ENCODE results near the gene RBP3. TPM values are rescaled to one million over a fixed set of nuclear protein-coding genes. Genes with fewer than 3 reads are reported as not detected.

RBP3 gene
- total RNA-seq, 1 experiment from 2014 or later, result not detected

DNA sequence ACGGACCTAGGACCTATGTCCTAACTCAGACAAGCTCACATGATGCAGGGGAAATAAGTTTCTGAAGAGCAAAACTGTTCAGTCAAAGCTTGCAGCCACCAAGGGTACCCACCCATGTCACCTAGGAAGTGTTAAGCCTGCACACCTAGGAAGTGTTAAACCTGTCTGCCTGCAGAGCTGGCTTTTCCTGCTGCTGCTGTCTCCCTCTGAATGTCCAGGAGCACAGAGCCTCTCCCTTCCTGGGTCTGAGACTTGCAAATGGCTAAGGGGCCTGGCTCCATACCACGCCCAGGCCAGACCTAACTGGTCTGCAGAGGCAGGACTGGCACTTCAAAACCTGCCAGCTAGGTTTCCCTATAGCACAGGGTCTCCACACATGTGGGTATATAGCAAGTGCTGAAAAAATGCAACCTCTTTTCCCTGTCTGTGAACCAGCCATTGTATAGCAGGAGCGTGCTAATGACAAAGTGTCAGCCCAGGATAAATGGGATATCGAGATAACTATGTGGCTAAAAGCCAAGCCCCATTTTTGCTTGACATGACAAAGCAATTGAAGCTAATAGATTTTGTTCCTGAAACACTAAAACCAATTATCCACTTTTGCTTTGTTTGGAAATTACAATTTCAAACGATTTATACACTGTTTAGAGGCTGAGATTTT is 24.4 kb upstream of the RBP3 start:
- Histone ChIP-seq H3K36me3 (ENCODE audit: control insufficient read depth in 1 of 2, insufficient read depth in 2 of 2, low read length in 2 of 2) (no peaks in the 10 kb centered on the region), H2AFZ (ENCODE audit: low read depth, low read length, poor library complexity, severe bottlenecking) (no peak overlapping the region), H3K9me2 (ENCODE audit: insufficient read depth) (no peaks in the 10 kb centered on the region), H3K27me3 (ENCODE audit: insufficient read depth, low read length) (no peaks in the 10 kb centered on the region), H3K4me3 (replicated peaks in 1 of 2; ENCODE audit: low read depth in 1 of 2, low read length in 2 of 2) (no peak overlapping the region), H3K4me1 (ENCODE audit: control insufficient read depth in 1 of 2, insufficient read depth in 2 of 2, low read length in 2 of 2) (peaks cover 4 to 12% of the 10 kb centered on the region in 2 experiments; a peak in 2 of 4 replicates), H3K27ac (ENCODE audit: low read depth, low read length) (no peak overlapping the region), H3K79me2 (ENCODE audit: insufficient read depth, low read length) (no peaks in the 10 kb centered on the region), H3K9me3 (ENCODE audit: control insufficient read depth in 1 of 2, insufficient read depth in 1 of 2, low read depth in 1 of 2, low read length in 2 of 2) (no peaks in the 10 kb centered on the region), H3K9ac (ENCODE audit: low read length) (no peak overlapping the region), H3K4me2 (ENCODE audit: low read length) (no peak overlapping the region), H4K20me1 (ENCODE audit: insufficient read depth) (no peaks in the 10 kb centered on the region)
- intact Hi-C loops (cut with micrococcal nuclease), result no loop called here
- ChIA-PET RAD21 (ENCODE audit: low non-redundant PET in 1 of 2, low total read pairs in 2 of 2, uncharacterized antibody in 2 of 2, unreplicated experiment in 2 of 2) (no interaction called here), POLR2A (no interaction called here), CTCF (interaction anchor here (2.1 kb wide), 1 partner anchor 17 kb away, joined by 6 read pairs; no protein-coding TSS in a partner anchor)
- no TSS peak for BruUV-seq (replicated peaks)
- DNase-seq (ENCODE audit: low read depth, low spot score) (no peak), ATAC-seq (no peak)
- no peak for TF ChIP-seq EZH2 (IDR thresholded peaks at IDR 0.05)
- TF ChIP-seq POLR2A (IDR thresholded peaks at IDR 0.05; ENCODE audit: borderline replicate concordance, extremely low read depth, insufficient read depth, insufficient read length), result no peak
- TF ChIP-seq EGR1 (IDR thresholded peaks at IDR 0.05; ENCODE audit: low read depth), result no peak
- no peak for TF ChIP-seq RAD21 (IDR thresholded peaks at IDR 0.05; ENCODE audit: low read depth)
- no peak for TF ChIP-seq ZFX (IDR thresholded peaks at IDR 0.05)
- TF ChIP-seq, protein P1, sequence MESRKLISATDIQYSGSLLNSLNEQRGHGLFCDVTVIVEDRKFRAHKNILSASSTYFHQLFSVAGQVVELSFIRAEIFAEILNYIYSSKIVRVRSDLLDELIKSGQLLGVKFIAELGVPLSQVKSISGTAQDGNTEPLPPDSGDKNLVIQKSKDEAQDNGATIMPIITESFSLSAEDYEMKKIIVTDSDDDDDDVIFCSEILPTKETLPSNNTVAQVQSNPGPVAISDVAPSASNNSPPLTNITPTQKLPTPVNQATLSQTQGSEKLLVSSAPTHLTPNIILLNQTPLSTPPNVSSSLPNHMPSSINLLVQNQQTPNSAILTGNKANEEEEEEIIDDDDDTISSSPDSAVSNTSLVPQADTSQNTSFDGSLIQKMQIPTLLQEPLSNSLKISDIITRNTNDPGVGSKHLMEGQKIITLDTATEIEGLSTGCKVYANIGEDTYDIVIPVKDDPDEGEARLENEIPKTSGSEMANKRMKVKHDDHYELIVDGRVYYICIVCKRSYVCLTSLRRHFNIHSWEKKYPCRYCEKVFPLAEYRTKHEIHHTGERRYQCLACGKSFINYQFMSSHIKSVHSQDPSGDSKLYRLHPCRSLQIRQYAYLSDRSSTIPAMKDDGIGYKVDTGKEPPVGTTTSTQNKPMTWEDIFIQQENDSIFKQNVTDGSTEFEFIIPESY (IDR thresholded peaks at IDR 0.05; ENCODE audit: extremely low read depth, insufficient replicate concordance, low read length), result no peak
- TF ChIP-seq, protein P2, sequence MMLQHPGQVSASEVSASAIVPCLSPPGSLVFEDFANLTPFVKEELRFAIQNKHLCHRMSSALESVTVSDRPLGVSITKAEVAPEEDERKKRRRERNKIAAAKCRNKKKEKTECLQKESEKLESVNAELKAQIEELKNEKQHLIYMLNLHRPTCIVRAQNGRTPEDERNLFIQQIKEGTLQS (IDR thresholded peaks at IDR 0.05), result no peak
- TF ChIP-seq SIN3A (IDR thresholded peaks at IDR 0.05; ENCODE audit: low read depth), result no peak
- no peak for TF ChIP-seq ZNF274 (IDR thresholded peaks at IDR 0.05; ENCODE audit: low read depth, low read length)
- no peak for TF ChIP-seq JUND (IDR thresholded peaks at IDR 0.05)
- no peak for TF ChIP-seq SRF (IDR thresholded peaks at IDR 0.05; ENCODE audit: low read depth)
- TF ChIP-seq SP1 (IDR thresholded peaks at IDR 0.05; ENCODE audit: low read depth), result no peak
- TF ChIP-seq EZH2phosphoT487 (IDR thresholded peaks at IDR 0.05; ENCODE audit: borderline replicate concordance), result no peak
- TF ChIP-seq CEBPB (IDR thresholded peaks at IDR 0.05; ENCODE audit: low read depth), result no peak
- TF ChIP-seq, protein P3, sequence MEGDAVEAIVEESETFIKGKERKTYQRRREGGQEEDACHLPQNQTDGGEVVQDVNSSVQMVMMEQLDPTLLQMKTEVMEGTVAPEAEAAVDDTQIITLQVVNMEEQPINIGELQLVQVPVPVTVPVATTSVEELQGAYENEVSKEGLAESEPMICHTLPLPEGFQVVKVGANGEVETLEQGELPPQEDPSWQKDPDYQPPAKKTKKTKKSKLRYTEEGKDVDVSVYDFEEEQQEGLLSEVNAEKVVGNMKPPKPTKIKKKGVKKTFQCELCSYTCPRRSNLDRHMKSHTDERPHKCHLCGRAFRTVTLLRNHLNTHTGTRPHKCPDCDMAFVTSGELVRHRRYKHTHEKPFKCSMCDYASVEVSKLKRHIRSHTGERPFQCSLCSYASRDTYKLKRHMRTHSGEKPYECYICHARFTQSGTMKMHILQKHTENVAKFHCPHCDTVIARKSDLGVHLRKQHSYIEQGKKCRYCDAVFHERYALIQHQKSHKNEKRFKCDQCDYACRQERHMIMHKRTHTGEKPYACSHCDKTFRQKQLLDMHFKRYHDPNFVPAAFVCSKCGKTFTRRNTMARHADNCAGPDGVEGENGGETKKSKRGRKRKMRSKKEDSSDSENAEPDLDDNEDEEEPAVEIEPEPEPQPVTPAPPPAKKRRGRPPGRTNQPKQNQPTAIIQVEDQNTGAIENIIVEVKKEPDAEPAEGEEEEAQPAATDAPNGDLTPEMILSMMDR (IDR thresholded peaks at IDR 0.05 in 2 of 3, conservative IDR thresholded peaks at IDR 0.05 in 1 of 3; ENCODE audit: borderline replicate concordance in 1 of 3, insufficient read depth in 1 of 3, low read depth in 2 of 3, low read length in 2 of 3), result no peak
- no peak for TF ChIP-seq TCF7L2 (IDR thresholded peaks at IDR 0.05; ENCODE audit: borderline replicate concordance, extremely low read depth, insufficient read depth, insufficient read length)
- TF ChIP-seq POLR2AphosphoS5 (IDR thresholded peaks at IDR 0.05; ENCODE audit: low read depth, low read length), result no peak
